Liver (tissue), 9 donors: ENCODE results near the gene BATF3. TPM values are rescaled to one million over a fixed set of nuclear protein-coding genes. Genes with fewer than 3 reads are reported as not detected.

Experiments used
- DNase-seq: peaks from one replicate; pipeline ENCODE4 v3.0.0-alpha.2; 2017; ENCODE audit warnings: low spot score
- H3K27ac ChIP-seq, 2 donors: one replicate each; pipeline ENCODE4 v1.7.0; 2013; ENCODE audit warnings: inconsistent platforms in 2 of 2, low read length in 2 of 2, control low read depth in 1 of 2, low read depth in 1 of 2, mild to moderate bottlenecking in 1 of 2
- H3K27me3 ChIP-seq, 4 donors: one replicate each; pipeline versions ENCODE4 v1.6.1 to v1.7.0; 2013; ENCODE audit warnings: low read length in 3 of 4, inconsistent platforms in 1 of 4, mild to moderate bottlenecking in 1 of 4, moderate library complexity in 1 of 4; ENCODE audit not compliant: control insufficient read depth in 4 of 4, insufficient read depth in 4 of 4
- H3K36me3 ChIP-seq, 4 donors: one replicate each; pipeline versions ENCODE4 v1.6.1 to v1.7.0; 2013; ENCODE audit warnings: low read length in 3 of 4, mild to moderate bottlenecking in 3 of 4, low read depth in 1 of 4, moderate library complexity in 1 of 4; ENCODE audit not compliant: control insufficient read depth in 4 of 4, insufficient read depth in 3 of 4
- H3K4me1 ChIP-seq, 4 donors: one replicate each; pipeline versions ENCODE4 v1.6.1 to v1.7.0; 2013; ENCODE audit warnings: low read length in 3 of 4, mild to moderate bottlenecking in 3 of 4, moderate library complexity in 1 of 4; ENCODE audit not compliant: control insufficient read depth in 4 of 4, insufficient read depth in 4 of 4
- H3K4me3 ChIP-seq, 3 donors: one replicate each; pipeline versions ENCODE4 v1.6.1 to v1.7.0; 2013; ENCODE audit warnings: low read length in 3 of 3, control low read depth in 1 of 3, low read depth in 1 of 3, mild to moderate bottlenecking in 1 of 3
- H3K9ac ChIP-seq, 2 donors: one replicate each; pipeline ENCODE4 v1.7.0; 2013; ENCODE audit warnings: low read length in 2 of 2, mild to moderate bottlenecking in 2 of 2, moderate library complexity in 2 of 2, control low read depth in 1 of 2, low read depth in 1 of 2
- H3K9me3 ChIP-seq, 4 donors: one replicate each; pipeline versions ENCODE4 v1.6.1 to v1.7.0; 2013; ENCODE audit warnings: low read length in 3 of 4; ENCODE audit not compliant: control insufficient read depth in 4 of 4
- EGR1 ChIP-seq, 2 donors: IDR thresholded peaks; 2 replicates each; pipeline ENCODE4 v1.6.1; 2016 to 2018; ENCODE audit warnings: antibody characterized with exemption in 2 of 2, low read depth in 2 of 2
- FOXA1 ChIP-seq: IDR thresholded peaks from 2 replicates; pipeline ENCODE4 v1.6.1; 2016; ENCODE audit warnings: antibody characterized with exemption
- FOXA2 ChIP-seq: IDR thresholded peaks from 2 replicates; pipeline ENCODE4 v1.6.1; 2016; ENCODE audit warnings: antibody characterized with exemption
- GABPA ChIP-seq, 2 donors: IDR thresholded peaks in 1 of 2; conservative IDR thresholded peaks in 1 of 2; 2 replicates each; pipeline ENCODE4 v1.6.1; 2016; ENCODE audit warnings: antibody characterized with exemption in 2 of 2, mild to moderate bottlenecking in 1 of 2, moderate library complexity in 1 of 2
- HNF4A ChIP-seq, 2 donors: conservative IDR thresholded peaks; 2 replicates each; pipeline ENCODE4 v1.6.1; 2016; ENCODE audit warnings: antibody characterized with exemption in 2 of 2, mild to moderate bottlenecking in 2 of 2
- JUND ChIP-seq, 2 donors: IDR thresholded peaks; 2 replicates each; pipeline ENCODE4 v1.6.1; 2016; ENCODE audit warnings: antibody characterized with exemption in 2 of 2
- NR2F2 ChIP-seq: IDR thresholded peaks from 2 replicates; pipeline ENCODE4 v1.6.1; 2016; ENCODE audit warnings: antibody characterized with exemption
- RAD21 ChIP-seq, 2 donors: IDR thresholded peaks; 2 replicates each; pipeline ENCODE4 v1.6.1; 2016; ENCODE audit warnings: antibody characterized with exemption in 2 of 2, mild to moderate bottlenecking in 2 of 2
- RXRA ChIP-seq, 2 donors: IDR thresholded peaks; 2 replicates each; pipeline ENCODE4 v1.6.1; 2017 to 2018; ENCODE audit warnings: antibody characterized with exemption in 2 of 2, mild to moderate bottlenecking in 1 of 2
- SP1 ChIP-seq: IDR thresholded peaks from 2 replicates; pipeline ENCODE4 v1.6.1; 2018; ENCODE audit warnings: antibody characterized with exemption, mild to moderate bottlenecking
- TAF1 ChIP-seq: conservative IDR thresholded peaks from 2 replicates; pipeline ENCODE4 v1.6.1; 2016; ENCODE audit warnings: antibody characterized with exemption, mild to moderate bottlenecking
- YY1 ChIP-seq: IDR thresholded peaks from 2 replicates; pipeline ENCODE4 v1.6.1; 2016; ENCODE audit warnings: antibody characterized with exemption, mild to moderate bottlenecking
- WGBS: extraction: QIAGEN DNeasy Blood & Tissue Kit; methylation state at CpG from one replicate; pipeline ENCODE4 v1.1.7; 2013; 5-methylcytosine and 5-hydroxymethylcytosine counted together
- polyA plus RNA-seq, 2 donors: library from polyadenylated mRNA; stranded (reverse) in 1 of 2; unstranded in 1 of 2; fragments of 200-250 nt in 1 of 2; fragments of >200 nt in 1 of 2; fragmentation: Nextera tagmentation in 1 of 2; extraction: Ambion mirVana in 1 of 2; gene quantifications; one replicate each; pipeline versions ENCODE4 v1.2.1 to v1.2.3, GENCODE V29; 2013 to 2015
- total RNA-seq, 2 donors: library from RNA; depleted of rRNA; stranded (reverse); fragments of >200 nt; gene quantifications; one replicate each; pipeline ENCODE4 v1.2.3, GENCODE V29; 2014
- TF ChIP-seq, protein P1 (sequence below): fragments of 150-350 bp; IDR thresholded peaks from 2 replicates; pipeline ENCODE4 v1.5.1; 2017; ENCODE audit warnings: improper control_type of control experiment, low read depth, low read length; ENCODE audit not compliant: missing input control
- TF ChIP-seq, protein P2 (sequence below): IDR thresholded peaks from 2 replicates; pipeline ENCODE4 v1.6.1; 2016; ENCODE audit warnings: antibody characterized with exemption
- TF ChIP-seq, protein P3 (sequence below): IDR thresholded peaks from 2 replicates; pipeline ENCODE4 v1.6.1; 2016; ENCODE audit warnings: antibody characterized with exemption
- TF ChIP-seq, protein P4 (sequence below): IDR thresholded peaks from 2 replicates; pipeline ENCODE4 v1.6.1; 2016; ENCODE audit warnings: antibody characterized with exemption
- donor health status: healthy.
- donor health status: healthy.
- donor health status: healthy.
- donor health status: healthy.
- donor health status: healthy.

Gene BATF3
- total and polyA plus RNA-seq, 4 donors: 0.65 to 1.0 (median 0.91) TPM

DNA sequence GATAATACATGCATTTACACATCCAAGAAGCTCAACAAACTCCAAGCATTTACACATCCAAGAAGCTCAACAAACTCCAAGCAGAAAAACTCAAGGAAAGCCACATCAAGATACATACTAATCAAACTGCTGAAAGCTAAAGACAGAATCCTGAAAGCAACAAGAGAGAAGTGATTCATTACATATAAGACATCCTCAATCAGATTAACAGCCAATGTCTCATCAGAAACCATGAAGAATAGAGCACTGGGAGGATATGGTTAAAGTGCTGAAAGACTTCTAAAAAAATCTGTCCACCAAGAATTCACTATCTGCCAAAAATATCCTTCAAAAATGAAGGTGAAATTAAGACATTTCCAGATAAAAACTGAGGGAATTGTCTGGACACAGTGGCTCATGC is 45.7 kb upstream of the BATF3 start:
- H3K4me1 ChIP-seq: peaks cover 0 to 8% (median 2%) of the 10 kb centered on the region in 4 donors
- TF ChIP-seq TAF1 (no peak), GABPA (IDR thresholded peaks at IDR 0.05 in 1 of 2, conservative IDR thresholded peaks at IDR 0.05 in 1 of 2) (no peak), RAD21 (IDR thresholded peaks at IDR 0.05) (no peak), SP1 (no peak), JUND (IDR thresholded peaks at IDR 0.05) (no peak)
- H3K27ac ChIP-seq: no peak overlapping the region
- H3K9me3 ChIP-seq: no peaks in the 10 kb centered on the region
- no peak for DNase-seq
- no peaks in the 10 kb centered on the region for H3K27me3 ChIP-seq
- H3K4me3 ChIP-seq: no peak overlapping the region
- no peak overlapping the region for H3K9ac ChIP-seq
- H3K36me3 ChIP-seq: no peaks in the 10 kb centered on the region

DNA sequence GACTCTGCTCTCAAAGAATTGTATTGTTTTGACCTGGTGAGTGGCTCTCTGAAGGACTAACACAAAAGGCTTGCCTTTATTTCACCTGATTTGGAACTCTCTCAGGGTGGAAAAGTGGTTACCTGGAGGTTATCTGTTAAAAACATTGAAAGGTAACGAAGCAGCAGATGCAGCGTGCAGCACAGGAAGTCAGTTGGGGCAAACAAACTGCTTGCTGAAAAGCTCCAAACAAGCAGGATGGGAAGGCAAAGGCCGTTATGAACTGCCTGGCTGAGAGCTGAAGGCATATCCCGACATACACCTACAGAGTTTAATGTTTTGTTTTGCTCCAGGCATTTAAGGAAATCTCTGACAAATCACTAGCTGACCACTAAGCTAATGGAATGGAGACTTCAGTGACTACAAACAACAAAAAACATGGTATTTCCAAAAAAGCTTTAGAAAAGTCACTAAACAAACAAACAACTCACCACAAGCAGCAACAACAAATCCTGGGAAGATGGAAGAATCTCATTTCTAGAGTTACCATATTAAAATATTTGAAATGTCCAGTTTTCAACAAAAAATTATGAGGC is 44.3 kb upstream of the BATF3 start:
- no peak overlapping the region for H3K9ac ChIP-seq
- H3K27me3 ChIP-seq: no peaks in the 10 kb centered on the region
- H3K4me1 ChIP-seq: peaks cover 0 to 5% (median 0%) of the 10 kb centered on the region in 4 donors
- whole genome bisulfite sequencing: 85% methylated on average over 4 of the region's 4 CpGs
- H3K9me3 ChIP-seq: no peaks in the 10 kb centered on the region
- no peaks in the 10 kb centered on the region for H3K36me3 ChIP-seq
- no peak for DNase-seq
- no peak overlapping the region for H3K4me3 ChIP-seq
- TF ChIP-seq HNF4A (conservative IDR thresholded peaks at IDR 0.05) (no peak), FOXA2 (no peak), NR2F2 (no peak), TAF1 (no peak), FOXA1 (no peak), GABPA (IDR thresholded peaks at IDR 0.05 in 1 of 2, conservative IDR thresholded peaks at IDR 0.05 in 1 of 2) (no peak), RXRA (IDR thresholded peaks at IDR 0.05) (no peak), YY1 (no peak), RAD21 (IDR thresholded peaks at IDR 0.05) (no peak), SP1 (no peak)
- TF ChIP-seq, protein P1, sequence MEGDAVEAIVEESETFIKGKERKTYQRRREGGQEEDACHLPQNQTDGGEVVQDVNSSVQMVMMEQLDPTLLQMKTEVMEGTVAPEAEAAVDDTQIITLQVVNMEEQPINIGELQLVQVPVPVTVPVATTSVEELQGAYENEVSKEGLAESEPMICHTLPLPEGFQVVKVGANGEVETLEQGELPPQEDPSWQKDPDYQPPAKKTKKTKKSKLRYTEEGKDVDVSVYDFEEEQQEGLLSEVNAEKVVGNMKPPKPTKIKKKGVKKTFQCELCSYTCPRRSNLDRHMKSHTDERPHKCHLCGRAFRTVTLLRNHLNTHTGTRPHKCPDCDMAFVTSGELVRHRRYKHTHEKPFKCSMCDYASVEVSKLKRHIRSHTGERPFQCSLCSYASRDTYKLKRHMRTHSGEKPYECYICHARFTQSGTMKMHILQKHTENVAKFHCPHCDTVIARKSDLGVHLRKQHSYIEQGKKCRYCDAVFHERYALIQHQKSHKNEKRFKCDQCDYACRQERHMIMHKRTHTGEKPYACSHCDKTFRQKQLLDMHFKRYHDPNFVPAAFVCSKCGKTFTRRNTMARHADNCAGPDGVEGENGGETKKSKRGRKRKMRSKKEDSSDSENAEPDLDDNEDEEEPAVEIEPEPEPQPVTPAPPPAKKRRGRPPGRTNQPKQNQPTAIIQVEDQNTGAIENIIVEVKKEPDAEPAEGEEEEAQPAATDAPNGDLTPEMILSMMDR: no peak
- TF ChIP-seq, protein P2, sequence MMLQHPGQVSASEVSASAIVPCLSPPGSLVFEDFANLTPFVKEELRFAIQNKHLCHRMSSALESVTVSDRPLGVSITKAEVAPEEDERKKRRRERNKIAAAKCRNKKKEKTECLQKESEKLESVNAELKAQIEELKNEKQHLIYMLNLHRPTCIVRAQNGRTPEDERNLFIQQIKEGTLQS: no peak
- TF ChIP-seq, protein P3, sequence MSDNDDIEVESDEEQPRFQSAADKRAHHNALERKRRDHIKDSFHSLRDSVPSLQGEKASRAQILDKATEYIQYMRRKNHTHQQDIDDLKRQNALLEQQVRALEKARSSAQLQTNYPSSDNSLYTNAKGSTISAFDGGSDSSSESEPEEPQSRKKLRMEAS: no peak
- TF ChIP-seq, protein P4, sequence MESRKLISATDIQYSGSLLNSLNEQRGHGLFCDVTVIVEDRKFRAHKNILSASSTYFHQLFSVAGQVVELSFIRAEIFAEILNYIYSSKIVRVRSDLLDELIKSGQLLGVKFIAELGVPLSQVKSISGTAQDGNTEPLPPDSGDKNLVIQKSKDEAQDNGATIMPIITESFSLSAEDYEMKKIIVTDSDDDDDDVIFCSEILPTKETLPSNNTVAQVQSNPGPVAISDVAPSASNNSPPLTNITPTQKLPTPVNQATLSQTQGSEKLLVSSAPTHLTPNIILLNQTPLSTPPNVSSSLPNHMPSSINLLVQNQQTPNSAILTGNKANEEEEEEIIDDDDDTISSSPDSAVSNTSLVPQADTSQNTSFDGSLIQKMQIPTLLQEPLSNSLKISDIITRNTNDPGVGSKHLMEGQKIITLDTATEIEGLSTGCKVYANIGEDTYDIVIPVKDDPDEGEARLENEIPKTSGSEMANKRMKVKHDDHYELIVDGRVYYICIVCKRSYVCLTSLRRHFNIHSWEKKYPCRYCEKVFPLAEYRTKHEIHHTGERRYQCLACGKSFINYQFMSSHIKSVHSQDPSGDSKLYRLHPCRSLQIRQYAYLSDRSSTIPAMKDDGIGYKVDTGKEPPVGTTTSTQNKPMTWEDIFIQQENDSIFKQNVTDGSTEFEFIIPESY: no peak
- H3K27ac ChIP-seq: no peak overlapping the region

DNA sequence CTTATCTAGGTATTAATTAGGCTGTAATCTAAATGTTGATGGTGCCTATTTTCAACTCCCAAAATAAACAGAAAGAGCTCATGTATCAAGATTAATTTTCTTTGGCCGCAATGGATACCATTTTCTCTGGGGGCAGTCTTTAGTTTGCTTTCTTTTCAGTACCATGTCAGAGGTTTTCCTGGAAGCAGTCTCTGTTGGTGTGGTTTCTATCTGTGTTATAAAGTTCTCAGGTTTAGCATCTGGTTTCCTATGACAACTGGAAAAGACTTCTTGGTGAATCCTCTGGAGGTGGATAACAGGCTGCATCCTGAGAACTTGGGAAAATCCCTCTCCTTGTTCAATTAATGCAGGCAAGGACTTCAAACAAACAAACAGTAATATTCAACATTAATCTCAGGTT is 38.7 kb upstream of the BATF3 start:
- WGBS: 93% methylated on average over 1 of the region's 1 CpG
- Histone ChIP-seq H3K9ac (no peak overlapping the region), H3K4me3 (no peak overlapping the region), H3K36me3 (peaks cover 0 to 2% (median 0%) of the 10 kb centered on the region in 4 donors), H3K27me3 (no peaks in the 10 kb centered on the region), H3K4me1 (no peaks in the 10 kb centered on the region), H3K9me3 (no peaks in the 10 kb centered on the region), H3K27ac (no peak overlapping the region)
- TF ChIP-seq EGR1 (IDR thresholded peaks at IDR 0.05; ENCODE audit: low read depth in 2 of 2) (no peak), SP1 (no peak), YY1 (no peak), FOXA1 (no peak), FOXA2 (no peak), HNF4A (conservative IDR thresholded peaks at IDR 0.05) (no peak), RXRA (IDR thresholded peaks at IDR 0.05) (no peak)
- TF ChIP-seq, protein P4: no peak
- no peak for DNase-seq
